ENCODE results near the gene DPP7. TPM values are rescaled to one million over a fixed set of nuclear protein-coding genes. Genes with fewer than 3 reads are reported as not detected.

Gene DPP7
- total and polyA plus RNA-seq, 10 of the 15 experiments (the other 5 are each of a cell fraction or from before 2014, with no cell fraction given) = 0.68 to 245 (median 106) TPM

- no peak for TF ChIP-seq ZBTB11 (CRISPR knock-in tag; IDR thresholded peaks at IDR 0.05)
These were observed 31.4 kb upstream of the DPP7 start (continued) for GRCh38 chr9:137145731-137146526.

- no peak overlapping the region for H3K4me3 ChIP-seq
- H2AFZ ChIP-seq (ENCODE audit: control insufficient read depth, low read depth, low read length) = no peak overlapping the region
- no peaks in the 10 kb centered on the region for H3K36me3 ChIP-seq (ENCODE audit: control insufficient read depth in 2 of 2, insufficient read depth in 2 of 2, low read length in 1 of 2)
- no peaks in the 10 kb centered on the region for H3K4me1 ChIP-seq (ENCODE audit: control insufficient read depth, insufficient read depth, low read length)
- no peaks in the 10 kb centered on the region for H3K79me2 ChIP-seq (ENCODE audit: control insufficient read depth, insufficient read depth, low read length)
- no peak for DNase-seq (ENCODE audit: low read depth, low spot score)
- H3K4me2 ChIP-seq (ENCODE audit: control insufficient read depth, insufficient read depth) = no peak overlapping the region
- H4K20me1 ChIP-seq (ENCODE audit: control insufficient read depth, insufficient read depth) = no peaks in the 10 kb centered on the region
- no peak for FAIRE-seq
- peaks cover 5% of the 10 kb centered on the region in 2 experiments for H3K27me3 ChIP-seq (replicated peaks in 1 of 2; ENCODE audit: control insufficient read depth in 2 of 2, insufficient read depth in 2 of 2, low read length in 1 of 2)
- ChIA-PET CTCF (no interaction called here), POLR2A (no interaction called here), RAD21 (ENCODE audit: unreplicated experiment) (no interaction called here), SMC1A (ENCODE audit: uncharacterized antibody, unreplicated experiment) (no interaction called here)
- in situ Hi-C loops (cut with MboI) = no loop called here
- no peak overlapping the region for H3K9ac ChIP-seq (ENCODE audit: control insufficient read depth, insufficient read depth, low read length)
- ATAC-seq = no peak
- intact Hi-C loops (cut with micrococcal nuclease; ENCODE audit: unreplicated experiment) = no loop called here
- no peak overlapping the region for H3K27ac ChIP-seq (ENCODE audit: control insufficient read depth, insufficient read depth)
- BruUV-seq (replicated peaks) = no TSS peak
- H3K9me3 ChIP-seq (replicated peaks; ENCODE audit: control insufficient read depth, insufficient read depth, low read length) = no peaks in the 10 kb centered on the region; the same call in 2 of the 3 replicates
- whole genome bisulfite sequencing (ENCODE audit: insufficient coverage, insufficient replicate concordance, low lambda C conversion rate, missing lambda C conversion rate) = 8% methylated on average over 4 of the region's 4 CpGs
- TF ChIP-seq CBX3 (IDR thresholded peaks at IDR 0.05; ENCODE audit: borderline replicate concordance, low read depth) (no peak), PML (IDR thresholded peaks at IDR 0.05; ENCODE audit: low read length) (no peak), MXI1 (IDR thresholded peaks at IDR 0.05; ENCODE audit: low read depth, low read length) (no peak), ZBTB33 (IDR thresholded peaks at IDR 0.05) (no peak), RB1 (IDR thresholded peaks at IDR 0.05; ENCODE audit: borderline replicate concordance) (no peak), RELB (IDR thresholded peaks at IDR 0.05; ENCODE audit: low read depth) (no peak), IRF5 (IDR thresholded peaks at IDR 0.05; ENCODE audit: borderline replicate concordance) (no peak), CREM (IDR thresholded peaks at IDR 0.05; ENCODE audit: low read depth) (no peak), BHLHE40 (IDR thresholded peaks at IDR 0.05; ENCODE audit: borderline replicate concordance in 1 of 2, low read depth in 2 of 2, low read length in 1 of 2) (no peak), EZH2 (IDR thresholded peaks at IDR 0.05; ENCODE audit: borderline replicate concordance, control insufficient read depth, low read depth, low read length) (no peak), NBN (IDR thresholded peaks at IDR 0.05) (no peak), TCF3 (IDR thresholded peaks at IDR 0.05; ENCODE audit: borderline replicate concordance, insufficient read depth, low read depth, low read length) (no peak), ZBED1 (IDR thresholded peaks at IDR 0.05; ENCODE audit: borderline replicate concordance) (no peak)
These were observed 28.9 kb upstream of the DPP7 start for GRCh38 chr9:137143459-137143858.
